HG03565 (cell line): ENCODE data around the gene CAPZB.

Source experiments
- ATAC-seq: cut with Tn5 transposase; IDR thresholded peaks from one replicate; pipeline ENCODE4 v1.9.1; 2021; ENCODE audit warnings: mild to moderate bottlenecking, moderate library complexity; ENCODE audit not compliant: unreplicated experiment

CAPZB gene

GRCh38 chr1:19410393-19410792, 74.9 kb downstream of the CAPZB start:
- no peak for ATAC-seq

DNA sequence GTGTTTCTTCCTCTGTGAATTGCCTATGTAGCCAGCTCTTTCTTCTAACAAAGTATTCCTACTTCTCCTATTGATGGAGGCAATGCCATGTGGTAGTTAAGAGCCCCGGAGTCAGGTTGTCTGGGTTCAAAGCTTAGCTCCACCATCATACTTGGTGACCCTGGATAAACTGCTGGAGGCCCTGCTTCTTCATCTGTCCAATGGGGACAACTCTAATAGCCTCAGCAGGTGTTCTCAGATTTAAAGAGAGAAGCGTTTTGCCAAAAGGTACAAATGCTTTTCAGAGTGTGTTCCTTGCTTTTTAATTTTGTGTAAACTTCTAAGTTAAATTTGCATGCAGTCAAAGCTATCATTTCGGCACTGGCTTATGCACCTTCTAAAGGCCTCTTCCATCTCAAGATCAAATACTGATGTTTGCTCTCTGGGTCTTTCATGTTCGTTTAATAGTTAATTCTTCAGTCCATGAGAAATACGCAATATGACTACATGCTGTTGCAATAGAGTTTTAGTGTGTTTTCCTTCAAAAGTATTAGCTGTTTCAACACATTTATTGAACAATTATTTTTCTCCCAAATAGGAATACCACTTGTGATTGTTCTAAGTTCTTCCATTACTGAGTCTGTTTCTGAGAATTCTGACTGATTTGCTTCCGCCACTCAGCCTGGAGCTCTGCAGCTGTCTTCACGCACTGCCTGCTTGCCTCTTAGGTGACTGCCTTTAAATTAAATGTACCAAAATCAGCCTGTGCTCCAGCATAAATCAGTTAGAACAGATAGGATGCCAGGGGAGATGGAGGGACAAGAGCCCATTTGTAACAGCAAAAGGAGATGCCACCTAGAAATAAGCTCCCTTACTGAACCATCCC, 75.6 kb downstream of the CAPZB start:
- no peak for ATAC-seq

DNA sequence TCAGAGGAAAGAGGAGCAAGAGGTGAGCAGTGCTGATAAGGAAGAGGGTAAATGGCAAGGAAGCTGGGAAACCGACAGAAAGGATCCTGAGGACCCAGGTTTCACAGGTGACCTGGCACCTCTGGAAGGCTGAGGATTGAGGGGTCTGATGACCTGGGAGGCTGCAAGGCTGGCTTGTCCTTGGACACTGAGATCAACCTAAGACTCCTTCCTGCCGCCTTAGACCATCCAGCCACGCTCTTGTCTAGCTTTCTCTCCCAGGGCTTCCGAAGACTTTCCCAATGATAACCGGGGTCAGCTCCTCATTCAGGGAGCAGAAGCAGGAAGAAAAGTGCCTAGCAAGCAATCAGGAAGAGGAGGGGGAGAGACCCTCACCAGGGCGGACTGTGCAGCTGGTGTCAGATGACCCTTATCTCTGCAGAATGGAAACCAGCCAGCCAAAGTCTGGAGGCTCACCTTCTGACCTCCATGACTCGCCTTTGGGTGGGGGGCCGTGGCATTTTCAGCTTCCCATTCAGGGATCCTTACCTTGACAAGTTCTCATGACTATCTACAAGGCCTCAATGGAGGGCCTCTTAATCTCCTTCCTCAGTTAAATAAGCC, 77.7 kb downstream of the CAPZB start:
- ATAC-seq, result no peak

GRCh38 chr1:19406680-19407079, 78.7 kb downstream of the CAPZB start:
- no peak for ATAC-seq

DNA sequence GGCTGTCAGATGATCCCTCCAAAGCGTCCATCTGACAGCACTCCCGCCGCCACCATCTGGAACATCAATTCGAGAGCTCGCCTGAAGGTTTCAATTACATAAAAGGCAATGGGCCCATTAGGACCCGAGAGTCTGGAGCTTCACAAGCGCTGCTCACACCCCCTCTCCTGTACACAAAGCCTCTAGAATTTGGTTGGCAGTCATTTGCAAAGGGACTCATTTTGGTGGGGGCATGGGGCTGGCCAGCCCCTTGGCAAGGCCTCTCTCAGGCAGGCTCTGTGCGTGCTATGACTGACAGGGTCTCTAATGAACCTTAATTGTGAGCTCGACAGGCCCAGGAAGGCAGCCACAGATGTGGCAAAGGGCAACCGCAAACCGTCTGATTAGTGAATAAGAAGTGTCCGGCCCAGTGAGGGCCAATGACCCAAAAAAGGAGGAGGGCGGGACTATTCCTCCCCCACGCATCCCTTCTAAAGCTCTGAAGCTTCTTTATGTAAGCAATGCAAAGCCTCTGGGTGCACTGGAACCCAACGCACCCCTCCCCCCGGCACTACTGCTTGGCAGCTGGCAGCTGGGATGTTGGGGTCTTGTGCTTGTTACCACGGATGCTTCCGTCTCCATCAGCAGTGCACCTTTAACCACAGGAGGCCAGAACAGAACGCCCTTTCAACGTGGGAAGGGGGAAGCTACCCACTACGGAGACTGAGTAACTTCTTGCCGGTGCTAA, 79.4 kb downstream of the CAPZB start:
- ATAC-seq, result no peak

DNA sequence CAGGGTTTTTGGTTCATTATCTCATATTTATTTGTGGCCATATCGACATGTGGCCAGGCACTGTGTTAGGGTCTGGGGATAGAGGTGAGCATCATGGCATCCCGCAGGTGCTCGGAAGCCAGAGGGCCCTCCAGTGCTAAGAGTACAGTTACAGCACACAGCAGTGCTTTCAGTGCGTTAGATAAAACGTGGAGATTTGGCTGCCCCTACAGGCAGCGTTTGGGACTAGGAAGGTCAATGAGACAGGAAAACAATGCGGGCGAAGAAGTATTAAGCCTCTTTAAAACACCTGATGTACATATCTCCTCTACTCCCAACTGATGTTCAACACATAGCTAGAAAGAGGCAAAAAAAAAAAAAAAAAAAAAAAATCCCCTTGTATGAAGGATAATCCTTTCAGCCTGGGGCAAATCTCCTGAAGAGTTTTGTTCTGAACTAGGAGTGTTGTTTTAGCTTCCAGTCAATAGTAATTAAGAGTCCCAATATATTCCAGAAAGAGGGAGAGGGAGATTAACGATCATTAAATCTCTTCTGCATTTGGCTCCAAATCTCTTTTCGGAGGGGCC, 80.1 kb downstream of the CAPZB start:
- ATAC-seq, result no peak

DNA sequence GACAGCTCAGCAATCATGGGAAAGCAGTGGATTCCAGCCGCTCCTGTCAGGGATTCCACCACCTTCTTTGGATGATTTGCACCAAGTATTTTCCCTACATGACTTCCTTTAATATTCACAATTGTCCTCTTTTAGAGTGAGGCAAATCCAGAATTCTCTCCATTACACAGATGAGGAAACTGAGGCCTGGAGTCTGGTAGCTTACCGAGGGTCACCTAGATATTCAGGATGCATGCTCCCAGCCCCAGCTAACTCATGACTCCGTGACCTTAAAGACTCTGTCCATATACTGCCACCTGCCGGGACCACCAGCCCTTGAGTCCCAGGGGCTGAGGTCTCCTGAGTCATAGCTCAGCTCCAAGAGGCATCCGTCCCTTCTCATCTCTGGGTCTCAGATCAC, 80.6 kb downstream of the CAPZB start:
- ATAC-seq, result no peak

DNA sequence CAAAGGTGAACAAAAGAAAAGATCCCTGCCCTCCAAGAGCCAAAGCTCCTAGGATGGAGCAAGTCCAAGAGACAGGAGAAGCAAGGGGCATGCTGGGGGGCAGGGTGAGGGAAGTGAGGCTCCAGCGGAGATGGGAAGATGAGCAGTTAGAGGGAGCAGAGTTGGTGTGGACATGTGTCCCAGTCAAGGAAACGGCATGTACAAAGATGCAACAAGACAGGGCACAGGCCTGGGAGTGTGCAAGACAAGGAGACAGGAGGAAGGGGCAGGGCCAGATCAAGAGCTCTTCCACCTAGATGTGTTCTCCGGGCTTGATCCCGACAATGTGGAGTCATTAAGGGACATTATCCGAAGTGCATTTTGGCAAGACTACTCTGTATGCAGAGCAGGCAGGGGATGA, 82.1 kb downstream of the CAPZB start:
- no peak for ATAC-seq

DNA sequence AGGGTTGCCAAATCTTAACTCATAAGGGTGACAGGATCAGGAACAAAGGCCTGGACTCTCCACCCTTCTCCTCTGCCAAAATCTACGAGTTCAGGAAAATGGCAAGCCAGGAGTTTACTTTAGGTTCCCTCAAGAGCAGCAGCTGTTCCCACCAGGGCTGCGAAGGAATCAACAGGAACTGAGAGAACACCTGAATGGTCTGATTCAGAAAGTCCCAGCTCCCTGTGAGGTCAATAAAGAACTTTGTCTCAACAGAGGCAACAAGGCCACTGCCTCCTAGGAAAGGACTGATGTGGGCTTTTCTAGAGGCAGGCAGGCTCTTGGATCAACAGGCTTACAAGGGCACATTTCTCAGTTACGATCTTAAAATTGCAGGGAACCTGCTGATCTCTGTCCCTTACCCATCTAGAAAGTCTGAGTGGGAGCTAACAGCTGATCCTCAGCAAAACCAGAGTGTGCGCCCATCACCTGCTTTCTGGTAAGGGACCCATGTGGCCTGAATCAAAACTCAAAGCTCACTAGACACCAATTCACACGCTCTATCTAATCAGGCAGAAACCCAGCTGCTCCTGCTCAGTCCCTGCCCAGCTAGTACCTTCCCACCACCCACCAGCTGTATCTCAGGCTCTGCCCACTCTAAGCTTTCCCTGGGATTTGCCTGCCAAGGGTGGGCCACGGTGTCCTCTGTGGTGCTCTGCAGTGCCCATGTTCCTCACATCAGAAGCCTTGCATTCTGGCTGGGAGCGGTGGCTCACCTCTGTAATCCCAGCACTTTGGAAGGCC, 83.1 kb downstream of the CAPZB start:
- no peak for ATAC-seq

- no peak for ATAC-seq
Measured at GRCh38 chr1:19401535-19401889, 83.8 kb downstream of the CAPZB start.

GRCh38 chr1:19400875-19401534, 84.3 kb downstream of the CAPZB start:
- no peak for ATAC-seq

- ATAC-seq, result no peak
Measured at GRCh38 chr1:19400192-19400611, 85.1 kb downstream of the CAPZB start.

DNA sequence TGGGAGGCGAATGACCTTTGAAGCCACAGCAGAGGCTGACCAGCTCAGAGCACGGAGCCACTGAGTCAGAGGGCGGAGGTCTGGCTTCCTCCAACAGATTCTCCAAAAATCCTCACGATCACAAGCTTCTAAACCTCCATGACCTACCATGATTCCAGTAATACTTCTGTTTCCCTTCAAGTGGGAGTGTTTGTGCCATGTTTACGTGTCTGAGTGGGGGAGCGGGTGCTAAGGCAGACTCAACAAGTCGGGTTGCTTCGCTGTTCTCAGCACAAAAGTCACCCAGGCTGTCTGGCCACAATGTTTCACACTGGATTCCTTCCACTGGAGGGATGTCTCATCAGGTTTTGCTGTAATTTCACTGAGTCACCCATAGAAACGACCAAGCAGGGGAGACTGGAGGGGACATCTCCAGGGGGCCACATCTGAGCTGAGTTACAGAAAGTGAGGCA, 87.0 kb downstream of the CAPZB start:
- no peak for ATAC-seq

- no peak for ATAC-seq
Measured at GRCh38 chr1:19397217-19397945, 88.0 kb downstream of the CAPZB start.

DNA sequence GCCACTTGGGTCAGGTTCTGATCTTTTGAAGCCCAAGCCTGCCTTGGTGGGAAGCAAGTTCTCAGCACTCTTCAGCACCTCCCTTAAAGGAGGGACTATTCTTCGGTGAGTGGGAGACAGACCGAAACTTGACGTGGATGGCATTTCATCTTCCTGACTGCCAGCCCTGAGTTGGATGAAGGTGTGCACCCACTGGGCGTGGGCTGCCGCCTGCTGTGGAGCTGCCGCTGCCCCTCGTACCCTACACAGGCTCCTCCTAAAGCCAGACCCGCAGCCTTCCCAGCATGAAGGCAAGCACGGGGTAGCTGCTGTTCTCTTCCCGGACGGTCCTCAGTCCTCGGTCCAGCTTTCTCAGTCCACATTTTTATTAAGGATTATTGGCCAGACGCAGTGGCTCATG, 89.1 kb downstream of the CAPZB start:
- ATAC-seq, result no peak

- no peak for ATAC-seq
Measured at GRCh38 chr1:19395678-19396192, 89.6 kb downstream of the CAPZB start.

- no peak for ATAC-seq
Measured at GRCh38 chr1:19393046-19393445, 92.3 kb downstream of the CAPZB start.

- no peak for ATAC-seq
Measured at GRCh38 chr1:19392221-19392620, 93.1 kb downstream of the CAPZB start.

DNA sequence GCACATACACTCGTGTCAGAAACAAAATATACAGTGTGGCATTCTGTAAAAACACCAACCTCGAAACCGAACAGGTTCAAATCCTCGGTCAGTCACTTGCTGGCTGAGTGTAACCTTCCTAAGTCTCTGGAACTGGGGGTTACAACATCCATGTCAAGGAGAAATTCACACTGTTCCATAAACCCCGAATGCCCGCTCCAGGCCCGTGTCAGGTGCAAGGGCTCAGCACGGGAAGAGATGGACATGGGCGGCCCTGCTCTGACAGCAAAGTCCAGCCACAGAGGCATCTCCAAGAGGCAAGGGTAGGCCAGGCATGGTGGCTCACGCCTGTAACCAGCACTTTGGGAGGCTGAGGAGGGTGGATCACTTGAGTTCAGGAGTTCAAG, 93.8 kb downstream of the CAPZB start:
- no peak for ATAC-seq
